ENCODE measurements around the gene KATNAL2.

The KATNAL2 gene

DNA sequence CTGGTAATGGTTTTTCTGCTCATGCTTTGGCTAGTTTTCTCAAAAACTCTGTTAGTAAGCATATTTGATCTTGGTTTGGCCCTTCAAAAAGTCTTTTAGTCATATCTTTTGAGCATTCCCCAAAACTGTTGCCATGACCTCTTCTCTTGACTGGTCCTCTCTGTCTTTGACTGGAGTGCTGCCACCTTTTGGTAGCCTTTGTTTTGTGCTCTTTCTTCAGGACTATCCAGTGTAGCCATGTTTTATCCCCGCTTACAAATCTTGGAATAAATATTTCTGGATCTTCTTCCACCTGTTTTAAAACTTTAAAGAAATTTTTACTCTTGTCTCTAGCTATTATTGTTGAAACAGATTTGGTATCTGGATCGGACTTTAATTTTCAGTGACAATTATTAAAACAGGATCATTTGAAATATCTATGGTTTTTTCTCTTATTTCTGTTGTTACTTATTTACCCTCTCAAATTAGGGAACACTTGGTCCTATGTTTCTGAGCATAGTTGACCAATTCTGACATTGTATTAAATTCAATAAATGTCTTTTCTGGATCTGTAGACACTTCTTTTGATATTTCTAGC, 119.0 kb downstream of the KATNAL2 start:
- Histone ChIP-seq H3K9me3 (ENCODE audit: control insufficient read depth, insufficient read depth, low read depth, low read length) (no peaks in the 10 kb centered on the region), H3K9ac (ENCODE audit: low read length) (no peak overlapping the region), H3K4me3 (ENCODE audit: low read depth, low read length) (no peak overlapping the region), H3K4me1 (ENCODE audit: control insufficient read depth, insufficient read depth, low read length) (no peaks in the 10 kb centered on the region), H3K27ac (ENCODE audit: low read depth, low read length) (no peak overlapping the region), H3K27me3 (ENCODE audit: control insufficient read depth, insufficient read depth, low read length) (no peaks in the 10 kb centered on the region), H3K36me3 (ENCODE audit: control insufficient read depth, insufficient read depth, low read length) (no peaks in the 10 kb centered on the region)

DNA sequence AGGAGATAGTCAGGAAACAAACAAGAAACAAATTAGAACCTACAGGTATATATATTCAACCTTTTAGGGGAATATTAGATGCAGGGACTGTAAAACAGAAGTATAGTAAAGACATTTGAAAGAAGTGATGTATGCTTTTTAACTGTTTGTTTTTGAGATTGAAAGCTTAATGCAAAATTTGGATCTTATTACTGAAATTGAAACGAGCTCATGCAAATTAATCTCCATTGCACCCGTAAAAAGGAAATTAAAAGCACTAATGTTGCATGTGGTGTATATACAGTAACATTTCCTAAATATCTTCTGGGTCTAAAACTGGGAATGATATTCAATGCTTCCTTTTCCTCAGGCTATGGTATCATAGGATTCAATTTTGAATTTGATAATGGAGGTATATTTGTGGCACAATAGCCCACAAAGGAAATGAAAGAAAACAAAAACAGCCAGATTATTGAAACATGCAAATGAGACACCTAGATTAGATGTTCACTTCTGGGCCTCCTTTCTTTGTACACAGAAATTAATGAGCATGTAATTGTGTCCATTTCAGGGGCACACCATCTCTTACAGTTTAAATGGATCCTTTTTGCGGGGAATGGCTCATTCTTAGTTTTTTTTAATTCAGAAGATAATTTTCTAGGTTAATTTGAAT, 119.7 kb downstream of the KATNAL2 start:
- Histone ChIP-seq H3K36me3 (ENCODE audit: control insufficient read depth, insufficient read depth, low read length) (no peaks in the 10 kb centered on the region), H3K9ac (ENCODE audit: low read length) (no peak overlapping the region), H3K27me3 (ENCODE audit: control insufficient read depth, insufficient read depth, low read length) (no peaks in the 10 kb centered on the region), H3K9me3 (ENCODE audit: control insufficient read depth, insufficient read depth, low read depth, low read length) (no peaks in the 10 kb centered on the region), H3K4me3 (ENCODE audit: low read depth, low read length) (no peak overlapping the region), H3K27ac (ENCODE audit: low read depth, low read length) (no peak overlapping the region), H3K4me1 (ENCODE audit: control insufficient read depth, insufficient read depth, low read length) (no peaks in the 10 kb centered on the region)

DNA sequence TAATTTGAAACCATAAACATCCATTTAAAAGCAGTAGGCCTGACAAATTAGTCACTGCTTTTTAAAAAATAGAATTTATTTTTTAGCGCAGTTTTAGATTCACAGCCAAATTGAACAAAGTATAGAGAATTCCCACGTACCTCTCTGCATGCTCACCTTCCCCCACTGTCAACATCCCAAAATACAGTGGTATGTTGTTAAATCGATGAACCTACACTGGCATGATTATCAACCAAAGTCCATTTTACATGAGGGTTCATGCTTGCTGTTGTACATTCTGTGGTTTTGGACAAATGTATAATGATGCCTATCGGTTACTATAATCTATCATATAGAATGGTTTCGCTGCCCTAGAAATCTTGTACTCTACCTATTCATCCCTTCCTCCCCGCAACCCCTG, 123.6 kb downstream of the KATNAL2 start:
- no peaks in the 10 kb centered on the region for H3K36me3 ChIP-seq (ENCODE audit: control insufficient read depth, insufficient read depth, low read length)
- H3K9ac ChIP-seq (ENCODE audit: low read length) = no peak overlapping the region
- no peaks in the 10 kb centered on the region for H3K27me3 ChIP-seq (ENCODE audit: control insufficient read depth, insufficient read depth, low read length)
- no peak overlapping the region for H3K27ac ChIP-seq (ENCODE audit: low read depth, low read length)
- H3K4me1 ChIP-seq (ENCODE audit: control insufficient read depth, insufficient read depth, low read length) = no peaks in the 10 kb centered on the region
- H3K4me3 ChIP-seq (ENCODE audit: low read depth, low read length) = no peak overlapping the region
- no peaks in the 10 kb centered on the region for H3K9me3 ChIP-seq (ENCODE audit: control insufficient read depth, insufficient read depth, low read depth, low read length)

DNA sequence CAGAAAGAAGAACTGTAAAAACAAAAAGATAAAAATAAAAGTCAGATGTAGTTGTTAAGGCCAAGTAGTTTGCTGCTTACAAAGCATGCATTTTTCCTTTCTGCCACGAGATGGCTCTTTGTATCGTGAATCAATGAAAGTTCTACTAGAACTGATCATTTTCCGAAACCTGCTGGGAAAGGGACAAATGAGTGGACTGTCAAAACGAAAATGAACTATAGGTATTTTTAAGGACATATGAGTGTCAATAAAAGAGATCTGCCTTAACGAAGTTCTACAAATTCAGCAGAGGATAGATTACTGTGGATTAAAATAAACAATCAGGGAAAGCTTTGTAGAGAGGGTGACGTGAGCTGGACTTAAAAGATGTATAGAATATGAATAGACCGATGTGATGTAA, 133.1 kb downstream of the KATNAL2 start:
- H3K9ac ChIP-seq (ENCODE audit: low read length) = no peak overlapping the region
- H3K4me1 ChIP-seq (ENCODE audit: control insufficient read depth, insufficient read depth, low read length) = no peaks in the 10 kb centered on the region
- no peak overlapping the region for H3K4me3 ChIP-seq (ENCODE audit: low read depth, low read length)

DNA sequence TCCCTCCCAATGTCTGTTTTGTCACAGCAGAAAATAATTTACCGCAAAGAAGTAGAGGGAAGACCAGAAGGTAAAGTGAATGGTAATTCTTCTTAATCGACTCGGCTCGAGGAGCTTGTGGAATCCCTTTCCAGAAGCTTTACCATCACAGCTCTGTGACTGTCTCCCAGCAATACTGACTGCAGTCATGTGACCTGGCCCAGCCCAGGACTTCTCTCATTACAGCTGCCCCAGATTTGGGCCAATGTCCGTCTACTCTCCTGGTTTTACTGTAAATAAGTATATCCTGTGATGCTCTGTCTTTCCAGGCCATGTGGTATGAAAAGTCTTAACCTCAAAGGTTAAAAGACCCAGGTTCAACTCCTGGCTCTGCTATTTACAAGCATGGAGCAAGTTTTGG, 137.0 kb downstream of the KATNAL2 start:
- H3K9me3 ChIP-seq (ENCODE audit: control insufficient read depth, insufficient read depth, low read depth, low read length) = no peaks in the 10 kb centered on the region
- no peak overlapping the region for H3K27ac ChIP-seq (ENCODE audit: low read depth, low read length)
- H3K27me3 ChIP-seq (ENCODE audit: control insufficient read depth, insufficient read depth, low read length) = no peaks in the 10 kb centered on the region
- H3K4me3 ChIP-seq (ENCODE audit: low read depth, low read length) = no peak overlapping the region
- no peaks in the 10 kb centered on the region for H3K36me3 ChIP-seq (ENCODE audit: control insufficient read depth, insufficient read depth, low read length)
- H3K4me1 ChIP-seq (ENCODE audit: control insufficient read depth, insufficient read depth, low read length) = no peaks in the 10 kb centered on the region
- H3K9ac ChIP-seq (ENCODE audit: low read length) = no peak overlapping the region

More for the DNA sequence above, 133.1 kb downstream of the KATNAL2 start:
- no peak overlapping the region for H3K27ac ChIP-seq (ENCODE audit: low read depth, low read length)
- H3K36me3 ChIP-seq (ENCODE audit: control insufficient read depth, insufficient read depth, low read length) = no peaks in the 10 kb centered on the region
- H3K9me3 ChIP-seq (ENCODE audit: control insufficient read depth, insufficient read depth, low read depth, low read length) = no peaks in the 10 kb centered on the region
- H3K27me3 ChIP-seq (ENCODE audit: control insufficient read depth, insufficient read depth, low read length) = no peaks in the 10 kb centered on the region

DNA sequence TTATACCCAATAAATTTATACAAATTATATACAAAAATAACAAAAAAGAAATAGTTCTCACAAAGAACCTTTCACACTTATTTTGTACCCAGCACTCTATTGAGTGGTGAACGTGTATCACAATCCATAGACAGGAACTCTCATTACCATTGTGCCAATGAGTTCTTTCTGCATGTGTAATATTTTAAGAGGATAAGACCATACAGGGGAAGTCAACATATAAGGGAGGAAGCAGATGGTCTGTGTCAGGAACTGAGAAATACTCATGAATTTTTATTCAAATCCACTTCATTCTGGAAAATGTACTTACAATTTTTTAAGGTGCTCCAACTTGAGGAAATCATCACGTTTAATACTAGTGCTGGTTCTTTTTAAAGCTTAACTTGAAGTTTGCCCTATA, 145.1 kb downstream of the KATNAL2 start:
- H3K4me1 ChIP-seq (ENCODE audit: control insufficient read depth, insufficient read depth, low read length) = no peaks in the 10 kb centered on the region
- no peaks in the 10 kb centered on the region for H3K36me3 ChIP-seq (ENCODE audit: control insufficient read depth, insufficient read depth, low read length)
- H3K9me3 ChIP-seq (ENCODE audit: control insufficient read depth, insufficient read depth, low read depth, low read length) = no peaks in the 10 kb centered on the region
- H3K27ac ChIP-seq (ENCODE audit: low read depth, low read length) = no peak overlapping the region
- no peak overlapping the region for H3K4me3 ChIP-seq (ENCODE audit: low read depth, low read length)
- no peaks in the 10 kb centered on the region for H3K27me3 ChIP-seq (ENCODE audit: control insufficient read depth, insufficient read depth, low read length)
- H3K9ac ChIP-seq (ENCODE audit: low read length) = no peak overlapping the region

DNA sequence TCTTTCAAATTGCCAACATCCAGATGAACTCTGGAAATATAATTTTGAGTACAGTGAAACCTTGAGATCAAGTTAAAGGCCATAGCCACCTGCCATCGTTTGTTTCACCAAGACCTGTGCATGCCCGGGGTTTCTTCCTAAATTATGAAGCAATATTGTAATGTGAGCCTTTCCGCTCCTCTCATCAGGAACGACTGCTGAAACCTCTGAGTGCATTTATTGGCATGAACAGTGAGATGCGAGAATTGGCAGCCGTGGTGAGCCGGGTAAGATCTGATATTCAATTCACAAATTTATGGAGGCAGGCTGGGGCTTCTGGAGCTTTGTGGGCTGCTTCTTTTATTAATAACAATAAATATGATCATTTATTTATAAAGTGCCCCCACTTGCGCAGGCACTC, 145.7 kb downstream of the KATNAL2 start:
- no peak overlapping the region for H3K9ac ChIP-seq (ENCODE audit: low read length)
- H3K4me3 ChIP-seq (ENCODE audit: low read depth, low read length) = no peak overlapping the region
- H3K4me1 ChIP-seq (ENCODE audit: control insufficient read depth, insufficient read depth, low read length) = no peaks in the 10 kb centered on the region
- H3K36me3 ChIP-seq (ENCODE audit: control insufficient read depth, insufficient read depth, low read length) = no peaks in the 10 kb centered on the region
- no peak overlapping the region for H3K27ac ChIP-seq (ENCODE audit: low read depth, low read length)
- no peaks in the 10 kb centered on the region for H3K9me3 ChIP-seq (ENCODE audit: control insufficient read depth, insufficient read depth, low read depth, low read length)
- H3K27me3 ChIP-seq (ENCODE audit: control insufficient read depth, insufficient read depth, low read length) = no peaks in the 10 kb centered on the region

DNA sequence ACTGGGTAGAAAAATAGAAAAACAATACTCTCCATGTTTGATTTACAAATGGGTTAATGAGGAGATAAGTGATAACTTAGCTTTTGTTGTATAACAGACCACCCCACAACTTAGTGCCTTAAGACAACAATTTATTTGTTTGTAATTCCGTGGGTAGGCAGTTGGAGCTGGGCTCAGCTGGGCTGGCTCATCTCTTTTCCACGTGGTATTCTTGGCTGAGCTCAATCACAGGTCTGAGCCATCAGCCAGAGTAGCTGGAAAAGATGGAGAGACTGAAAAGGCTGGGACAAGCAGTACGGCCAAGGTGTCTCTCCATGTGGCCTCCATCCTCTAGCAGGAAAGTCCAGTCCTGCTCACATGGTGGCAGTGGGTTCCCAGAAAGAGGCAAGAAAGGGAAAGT, 150.2 kb downstream of the KATNAL2 start:
- Histone ChIP-seq H3K27ac (ENCODE audit: low read depth, low read length) (no peak overlapping the region), H3K4me3 (ENCODE audit: low read depth, low read length) (no peak overlapping the region)

DNA sequence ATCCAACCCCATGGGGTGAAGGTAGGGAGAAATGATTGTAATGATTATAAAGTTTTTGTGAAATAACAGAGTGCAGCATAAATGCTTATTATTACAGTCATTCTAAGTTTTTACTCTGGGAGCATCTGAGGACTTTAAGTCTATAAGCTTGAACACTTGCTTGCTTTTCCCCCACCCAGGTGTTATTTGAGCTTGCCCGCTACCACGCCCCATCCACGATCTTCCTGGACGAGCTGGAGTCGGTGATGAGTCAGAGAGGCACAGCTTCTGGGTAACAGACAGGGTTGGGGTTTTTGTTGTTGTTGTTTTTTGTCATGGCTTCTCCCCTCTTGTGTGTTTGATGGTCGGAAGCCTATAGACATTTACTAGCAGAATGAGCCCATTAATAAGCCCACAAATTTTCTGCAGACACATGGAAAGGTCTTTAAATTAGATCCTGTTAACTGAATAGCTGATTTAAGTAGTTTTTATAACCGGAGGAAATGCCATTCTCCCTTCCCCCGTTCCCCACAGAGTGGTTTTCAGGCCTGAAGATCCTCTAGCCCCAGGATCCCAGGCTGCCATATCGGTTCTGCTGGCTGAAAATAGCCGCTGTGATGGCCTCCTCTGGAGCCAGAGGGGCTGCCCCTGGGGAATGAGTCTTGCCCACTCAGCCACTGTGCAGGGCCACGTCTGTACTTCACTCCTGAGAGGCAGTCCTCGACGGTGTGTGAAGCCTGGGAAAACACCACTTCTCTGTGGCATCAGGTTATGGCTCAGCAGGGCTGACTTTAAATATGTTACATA, 157.9 kb downstream of the KATNAL2 start:
- Histone ChIP-seq H3K27ac (ENCODE audit: low read depth, low read length) (peak overlapping the region; percentile 76; the same call in 1 of the 2 replicates), H3K9ac (ENCODE audit: low read length) (peak overlapping the region; percentile 22)

More for the DNA sequence above, 150.2 kb downstream of the KATNAL2 start:
- no peaks in the 10 kb centered on the region for H3K4me1 ChIP-seq (ENCODE audit: control insufficient read depth, insufficient read depth, low read length)
- no peaks in the 10 kb centered on the region for H3K9me3 ChIP-seq (ENCODE audit: control insufficient read depth, insufficient read depth, low read depth, low read length)
- H3K27me3 ChIP-seq (ENCODE audit: control insufficient read depth, insufficient read depth, low read length) = no peaks in the 10 kb centered on the region
- no peaks in the 10 kb centered on the region for H3K36me3 ChIP-seq (ENCODE audit: control insufficient read depth, insufficient read depth, low read length)
- H3K9ac ChIP-seq (ENCODE audit: low read length) = no peak overlapping the region

DNA sequence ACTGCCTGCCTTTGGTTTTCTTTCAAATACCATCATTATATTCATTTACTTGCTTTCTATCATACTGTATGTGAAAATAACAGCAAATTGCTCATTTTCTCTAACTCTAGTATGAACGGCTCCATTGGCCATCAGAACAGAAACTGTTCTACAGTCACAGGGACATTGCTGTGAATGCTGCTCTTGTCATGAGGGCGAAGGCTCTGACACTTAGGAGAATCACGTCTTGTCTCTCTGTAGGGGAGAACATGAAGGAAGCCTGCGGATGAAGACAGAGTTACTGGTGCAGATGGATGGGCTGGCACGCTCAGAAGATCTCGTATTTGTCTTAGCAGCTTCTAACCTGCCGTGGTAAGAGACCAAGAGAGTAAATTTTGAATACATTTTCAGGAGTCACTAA, 159.7 kb downstream of the KATNAL2 start:
- Histone ChIP-seq H3K4me1 (ENCODE audit: control insufficient read depth, insufficient read depth, low read length) (peaks cover 18% of the 10 kb centered on the region), H3K9ac (ENCODE audit: low read length) (no peak overlapping the region), H3K27me3 (ENCODE audit: control insufficient read depth, insufficient read depth, low read length) (no peaks in the 10 kb centered on the region), H3K27ac (ENCODE audit: low read depth, low read length) (no peak overlapping the region), H3K9me3 (ENCODE audit: control insufficient read depth, insufficient read depth, low read depth, low read length) (no peaks in the 10 kb centered on the region), H3K36me3 (ENCODE audit: control insufficient read depth, insufficient read depth, low read length) (no peaks in the 10 kb centered on the region), H3K4me3 (ENCODE audit: low read depth, low read length) (no peak overlapping the region)

More for the DNA sequence above, 157.9 kb downstream of the KATNAL2 start:
- Histone ChIP-seq H3K4me3 (ENCODE audit: low read depth, low read length) (peak overlapping the region; percentile 5; the same call in 1 of the 2 replicates), H3K36me3 (ENCODE audit: control insufficient read depth, insufficient read depth, low read length) (no peaks in the 10 kb centered on the region), H3K9me3 (ENCODE audit: control insufficient read depth, insufficient read depth, low read depth, low read length) (no peaks in the 10 kb centered on the region), H3K27me3 (ENCODE audit: control insufficient read depth, insufficient read depth, low read length) (no peaks in the 10 kb centered on the region), H3K4me1 (ENCODE audit: control insufficient read depth, insufficient read depth, low read length) (peaks cover 18% of the 10 kb centered on the region)

DNA sequence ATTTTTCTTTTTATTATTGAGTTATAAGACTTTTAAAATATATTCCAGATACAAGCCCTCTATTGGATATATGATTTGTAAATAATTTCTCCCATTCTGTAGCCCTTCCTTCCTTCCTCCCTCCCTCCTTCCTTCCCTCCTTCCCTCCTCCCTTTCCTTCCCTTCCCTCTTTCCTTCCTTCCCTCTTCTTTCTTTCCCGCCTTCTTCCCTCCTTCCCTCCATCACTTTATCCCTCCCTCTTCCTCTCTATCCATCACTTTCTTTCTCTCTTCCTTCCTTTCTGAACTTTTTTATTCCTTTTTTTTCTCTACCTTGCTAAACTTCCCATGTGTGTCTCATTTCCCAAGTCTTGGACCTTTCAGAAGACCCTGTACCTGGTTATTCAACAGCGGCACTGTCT, 163.5 kb downstream of the KATNAL2 start:
- Histone ChIP-seq H3K36me3 (ENCODE audit: control insufficient read depth, insufficient read depth, low read length) (no peaks in the 10 kb centered on the region), H3K9ac (ENCODE audit: low read length) (no peak overlapping the region), H3K4me3 (ENCODE audit: low read depth, low read length) (no peak overlapping the region), H3K4me1 (ENCODE audit: control insufficient read depth, insufficient read depth, low read length) (peaks cover 5% of the 10 kb centered on the region), H3K27me3 (ENCODE audit: control insufficient read depth, insufficient read depth, low read length) (no peaks in the 10 kb centered on the region), H3K9me3 (ENCODE audit: control insufficient read depth, insufficient read depth, low read depth, low read length) (no peaks in the 10 kb centered on the region), H3K27ac (ENCODE audit: low read depth, low read length) (no peak overlapping the region)

Data from HUES6 (cell line).